Glomerular visceral epithelial cell (primary cell): ENCODE data around the gene ST6GALNAC3.

Experiments
- DNase-seq: peaks from one replicate; pipeline ENCODE4 v3.0.0-alpha.2; 2016; ENCODE audit errors: extremely low spot score

Gene ST6GALNAC3

GRCh38 chr1:76247261-76247852 lies 172.8 kb downstream of the ST6GALNAC3 start:
- DNase-seq, result no peak

GRCh38 chr1:76250271-76250670 lies 175.7 kb downstream of the ST6GALNAC3 start:
- DNase-seq, result no peak

GRCh38 chr1:76252431-76252830 lies 177.9 kb downstream of the ST6GALNAC3 start:
- DNase-seq, result no peak

GRCh38 chr1:76254104-76255030 lies 179.8 kb downstream of the ST6GALNAC3 start:
- no peak for DNase-seq

GRCh38 chr1:76256289-76257223 lies 182.0 kb downstream of the ST6GALNAC3 start:
- DNase-seq, result no peak

- no peak for DNase-seq
Measured at GRCh38 chr1:76257823-76258222, 183.3 kb downstream of the ST6GALNAC3 start.

GRCh38 chr1:76259270-76259669 lies 184.7 kb downstream of the ST6GALNAC3 start:
- no peak for DNase-seq

GRCh38 chr1:76260279-76260678 lies 185.7 kb downstream of the ST6GALNAC3 start:
- no peak for DNase-seq

GRCh38 chr1:76262601-76263000 lies 188.1 kb downstream of the ST6GALNAC3 start:
- no peak for DNase-seq

GRCh38 chr1:76264642-76265041 lies 190.1 kb downstream of the ST6GALNAC3 start:
- no peak for DNase-seq

- DNase-seq, result no peak
Measured at GRCh38 chr1:76266762-76267161, 192.2 kb downstream of the ST6GALNAC3 start.

GRCh38 chr1:76267631-76268030 lies 193.1 kb downstream of the ST6GALNAC3 start:
- DNase-seq, result no peak

- DNase-seq, result no peak
Measured at GRCh38 chr1:76268341-76268740, 193.8 kb downstream of the ST6GALNAC3 start.

GRCh38 chr1:76269155-76269554 lies 194.6 kb downstream of the ST6GALNAC3 start:
- no peak for DNase-seq

- DNase-seq, result no peak
Measured at GRCh38 chr1:76274302-76274701, 199.8 kb downstream of the ST6GALNAC3 start.

GRCh38 chr1:76274718-76275117 lies 200.2 kb downstream of the ST6GALNAC3 start:
- no peak for DNase-seq

GRCh38 chr1:76278711-76279100 lies 204.2 kb downstream of the ST6GALNAC3 start:
- DNase-seq, result no peak

GRCh38 chr1:76279101-76279748 lies 204.7 kb downstream of the ST6GALNAC3 start:
- DNase-seq, result no peak

GRCh38 chr1:76281306-76281705 lies 206.8 kb downstream of the ST6GALNAC3 start:
- DNase-seq, result no peak

GRCh38 chr1:76284842-76285241 lies 210.3 kb downstream of the ST6GALNAC3 start:
- no peak for DNase-seq

GRCh38 chr1:76285578-76286135 lies 211.1 kb downstream of the ST6GALNAC3 start:
- no peak for DNase-seq
